ENCODE data around the gene OXGR1.

The OXGR1 gene

GRCh38 chr13:96963786-96964475 lies 30.3 kb downstream of the OXGR1 start:
- no peak for DNase-seq (ENCODE audit: low spot score)

GRCh38 chr13:96960379-96960778 lies 33.9 kb downstream of the OXGR1 start:
- no peak for DNase-seq (ENCODE audit: low spot score)

GRCh38 chr13:96958286-96958891 lies 35.9 kb downstream of the OXGR1 start:
- DNase-seq (ENCODE audit: low spot score): peak; percentile 64

- no peak for DNase-seq (ENCODE audit: low spot score)
These were observed 41.7 kb downstream of the OXGR1 start for GRCh38 chr13:96952595-96952994.

DNA sequence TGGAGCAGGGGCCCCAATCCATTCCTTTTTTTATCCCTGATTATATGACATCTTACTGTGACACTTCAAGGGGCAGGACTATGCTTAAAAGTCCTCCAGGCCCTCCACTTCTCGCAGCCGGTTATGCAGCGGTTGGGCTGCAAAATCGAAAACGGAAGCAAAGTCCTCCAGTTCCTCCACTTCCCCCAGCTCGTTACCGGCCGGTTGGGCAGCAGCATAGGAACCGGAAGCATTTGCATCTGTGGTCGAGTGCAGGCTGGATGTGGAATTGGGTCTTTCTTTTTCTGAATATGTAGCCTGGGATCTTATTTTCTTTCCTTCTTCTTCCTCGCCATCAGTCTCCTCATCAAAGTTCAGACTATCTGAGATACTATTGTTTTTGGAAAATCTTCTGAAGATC lies 46.1 kb downstream of the OXGR1 start:
- DNase-seq (ENCODE audit: low spot score): no peak

GRCh38 chr13:96947343-96947910 lies 46.8 kb downstream of the OXGR1 start:
- DNase-seq (ENCODE audit: low spot score): no peak

DNA sequence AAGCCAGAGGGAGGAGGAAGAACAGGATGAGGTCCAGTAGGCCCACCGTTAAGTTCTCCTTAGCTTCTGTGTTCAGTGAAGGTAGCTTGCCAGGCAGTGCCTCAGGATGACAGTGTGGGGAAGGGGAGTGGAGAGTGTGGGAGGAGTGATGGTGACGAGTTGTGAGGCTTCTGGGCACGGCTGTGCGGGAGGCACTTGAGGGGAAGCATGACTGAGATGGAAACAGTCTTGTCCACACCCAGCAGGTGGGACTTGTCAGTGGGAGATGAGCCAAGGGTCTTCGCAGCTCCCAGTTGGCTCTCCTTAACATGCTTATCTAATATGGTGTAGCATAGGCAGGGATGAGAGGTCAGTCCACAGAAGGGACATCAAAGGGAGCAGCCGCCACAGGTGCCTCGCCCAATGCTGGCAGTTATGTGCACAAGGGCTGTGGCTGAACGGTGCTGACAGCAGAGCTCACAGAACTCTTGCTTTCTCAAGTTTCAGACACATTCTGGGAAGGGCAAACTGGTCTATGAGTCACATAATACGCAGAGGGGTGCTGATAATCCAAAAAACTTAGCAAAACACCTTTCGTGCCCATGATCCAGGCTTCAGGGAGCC lies 47.5 kb downstream of the OXGR1 start:
- no peak for DNase-seq (ENCODE audit: low spot score)

DNA sequence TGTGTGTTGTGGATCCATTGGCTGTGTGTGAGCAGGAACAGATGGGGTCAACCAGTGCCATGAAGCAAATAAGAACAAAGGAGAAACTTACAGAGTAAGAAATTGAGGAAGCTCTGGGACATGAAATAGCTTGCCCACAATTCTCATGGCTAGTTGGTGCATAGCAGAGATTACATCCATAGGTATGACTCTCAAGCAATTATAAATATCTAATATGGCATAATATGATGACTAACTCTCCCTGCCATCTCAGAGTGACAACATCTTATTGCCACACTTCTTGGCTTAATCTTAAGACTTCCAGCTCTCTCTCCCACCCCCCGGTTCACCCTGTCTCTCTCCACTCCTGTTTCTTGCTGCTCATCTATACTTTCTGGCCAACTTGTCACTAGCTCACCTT lies 53.3 kb downstream of the OXGR1 start:
- DNase-seq (ENCODE audit: low spot score): no peak

- DNase-seq (ENCODE audit: low spot score): no peak
These were observed 58.4 kb downstream of the OXGR1 start for GRCh38 chr13:96935901-96936300.

Small RNA genes lying within 50 kb of the gene (small RNA-seq; reads per million reads assigned to genes)
- gene RN7SKP7: 0 reads per million in 2 experiments

All from SK-N-DZ (cell line).